Measurements from ENCODE around the gene SYS1.

SYS1 gene

GRCh38 chr20:45353746-45354145 is 9.2 kb upstream of the SYS1 start:
- Histone ChIP-seq H3K9me3 (ENCODE audit: insufficient read depth, low read depth, low read length) (no peaks in the 10 kb centered on the region), H3K4me3 (ENCODE audit: low read length, poor library complexity, severe bottlenecking) (no peak overlapping the region), H4K20me1 (ENCODE audit: insufficient read depth, low read length, poor library complexity, severe bottlenecking) (no peaks in the 10 kb centered on the region), H3K4me2 (ENCODE audit: low read depth, low read length, poor library complexity, severe bottlenecking) (no peak overlapping the region), H2AFZ (ENCODE audit: low read length) (no peak overlapping the region), H3K4me1 (ENCODE audit: insufficient read depth, low read length, poor library complexity, severe bottlenecking) (peaks cover 5% of the 10 kb centered on the region), H3K27me3 (ENCODE audit: insufficient read depth, low read length, poor library complexity, severe bottlenecking) (no peaks in the 10 kb centered on the region), H3K9ac (ENCODE audit: low read depth, low read length, poor library complexity, severe bottlenecking) (no peak overlapping the region), H3F3A (ENCODE audit: low read depth) (no peaks in the 10 kb centered on the region), H3K79me2 (ENCODE audit: insufficient read depth, low read length) (no peaks in the 10 kb centered on the region), H3K36me3 (ENCODE audit: insufficient read depth, low read length) (no peaks in the 10 kb centered on the region), H3K9me2 (replicated peaks; ENCODE audit: low read depth, low read length) (no peaks in the 10 kb centered on the region)
- TF ChIP-seq EZH2phosphoT487 (IDR thresholded peaks at IDR 0.05; ENCODE audit: borderline replicate concordance): no peak
- TF ChIP-seq, protein P1, sequence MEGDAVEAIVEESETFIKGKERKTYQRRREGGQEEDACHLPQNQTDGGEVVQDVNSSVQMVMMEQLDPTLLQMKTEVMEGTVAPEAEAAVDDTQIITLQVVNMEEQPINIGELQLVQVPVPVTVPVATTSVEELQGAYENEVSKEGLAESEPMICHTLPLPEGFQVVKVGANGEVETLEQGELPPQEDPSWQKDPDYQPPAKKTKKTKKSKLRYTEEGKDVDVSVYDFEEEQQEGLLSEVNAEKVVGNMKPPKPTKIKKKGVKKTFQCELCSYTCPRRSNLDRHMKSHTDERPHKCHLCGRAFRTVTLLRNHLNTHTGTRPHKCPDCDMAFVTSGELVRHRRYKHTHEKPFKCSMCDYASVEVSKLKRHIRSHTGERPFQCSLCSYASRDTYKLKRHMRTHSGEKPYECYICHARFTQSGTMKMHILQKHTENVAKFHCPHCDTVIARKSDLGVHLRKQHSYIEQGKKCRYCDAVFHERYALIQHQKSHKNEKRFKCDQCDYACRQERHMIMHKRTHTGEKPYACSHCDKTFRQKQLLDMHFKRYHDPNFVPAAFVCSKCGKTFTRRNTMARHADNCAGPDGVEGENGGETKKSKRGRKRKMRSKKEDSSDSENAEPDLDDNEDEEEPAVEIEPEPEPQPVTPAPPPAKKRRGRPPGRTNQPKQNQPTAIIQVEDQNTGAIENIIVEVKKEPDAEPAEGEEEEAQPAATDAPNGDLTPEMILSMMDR (conservative IDR thresholded peaks at IDR 0.05; ENCODE audit: low read length): no peak

- H3K36me3 ChIP-seq (ENCODE audit: insufficient read depth, low read length): no peaks in the 10 kb centered on the region
Observed at GRCh38 chr20:45354423-45355208, 8.3 kb upstream of the SYS1 start.

GRCh38 chr20:45355209-45356084 is 7.5 kb upstream of the SYS1 start:
- H3K79me2 ChIP-seq (ENCODE audit: insufficient read depth, low read length): no peaks in the 10 kb centered on the region
- H3K9me3 ChIP-seq (ENCODE audit: insufficient read depth, low read depth, low read length): no peaks in the 10 kb centered on the region
- H3K36me3 ChIP-seq (ENCODE audit: insufficient read depth, low read length): no peaks in the 10 kb centered on the region
- H4K20me1 ChIP-seq (ENCODE audit: insufficient read depth, low read length, poor library complexity, severe bottlenecking): no peaks in the 10 kb centered on the region
- peak overlapping the region; percentile 39; the same call in 1 of the 2 replicates for H2AFZ ChIP-seq (ENCODE audit: low read length)
- H3K9ac ChIP-seq (ENCODE audit: low read depth, low read length, poor library complexity, severe bottlenecking): no peak overlapping the region
- TF ChIP-seq, protein P1 (conservative IDR thresholded peaks at IDR 0.05; ENCODE audit: low read length): no peak
- no peak for TF ChIP-seq EZH2phosphoT487 (IDR thresholded peaks at IDR 0.05; ENCODE audit: borderline replicate concordance)
- H3K9me2 ChIP-seq (replicated peaks; ENCODE audit: low read depth, low read length): no peaks in the 10 kb centered on the region
- no peaks in the 10 kb centered on the region for H3F3A ChIP-seq (ENCODE audit: low read depth)
- H3K4me2 ChIP-seq (ENCODE audit: low read depth, low read length, poor library complexity, severe bottlenecking): no peak overlapping the region
- H3K4me3 ChIP-seq (ENCODE audit: low read length, poor library complexity, severe bottlenecking): no peak overlapping the region
- H3K4me1 ChIP-seq (ENCODE audit: insufficient read depth, low read length, poor library complexity, severe bottlenecking): peaks cover 5% of the 10 kb centered on the region
- no peaks in the 10 kb centered on the region for H3K27me3 ChIP-seq (ENCODE audit: insufficient read depth, low read length, poor library complexity, severe bottlenecking)

More at GRCh38 chr20:45354423-45355208, 8.3 kb upstream of the SYS1 start:
- Histone ChIP-seq H3K4me3 (ENCODE audit: low read length, poor library complexity, severe bottlenecking) (no peak overlapping the region), H3K9me3 (ENCODE audit: insufficient read depth, low read depth, low read length) (no peaks in the 10 kb centered on the region), H3F3A (ENCODE audit: low read depth) (no peaks in the 10 kb centered on the region), H3K4me2 (ENCODE audit: low read depth, low read length, poor library complexity, severe bottlenecking) (no peak overlapping the region), H3K4me1 (ENCODE audit: insufficient read depth, low read length, poor library complexity, severe bottlenecking) (peaks cover 5% of the 10 kb centered on the region), H3K79me2 (ENCODE audit: insufficient read depth, low read length) (no peaks in the 10 kb centered on the region), H3K9ac (ENCODE audit: low read depth, low read length, poor library complexity, severe bottlenecking) (no peak overlapping the region), H2AFZ (ENCODE audit: low read length) (0 out of 2 replicates have a peak overlapping the region, but pooled peaks have one; percentile 39), H4K20me1 (ENCODE audit: insufficient read depth, low read length, poor library complexity, severe bottlenecking) (no peaks in the 10 kb centered on the region), H3K27me3 (ENCODE audit: insufficient read depth, low read length, poor library complexity, severe bottlenecking) (no peaks in the 10 kb centered on the region), H3K9me2 (replicated peaks; ENCODE audit: low read depth, low read length) (no peaks in the 10 kb centered on the region)
- TF ChIP-seq, protein P1 (conservative IDR thresholded peaks at IDR 0.05; ENCODE audit: low read length): no peak
- no peak for TF ChIP-seq EZH2phosphoT487 (IDR thresholded peaks at IDR 0.05; ENCODE audit: borderline replicate concordance)

All from Loucy (cell line).